AG09319 (cell line): ENCODE measurements around the gene PALD1.

ENCODE experiments used
- DNase-seq: peaks from one replicate; pipeline ENCODE4 v3.0.0-alpha.2; 2010; ENCODE audit warnings: low read depth; ENCODE audit errors: extremely low read depth
- CTCF ChIP-seq: IDR thresholded peaks from 2 replicates; pipeline ENCODE4 v1.5.1; 2011; ENCODE audit warnings: low read depth, mild to moderate bottlenecking, inconsistent platforms, low read length, moderate library complexity

The PALD1 gene

DNA sequence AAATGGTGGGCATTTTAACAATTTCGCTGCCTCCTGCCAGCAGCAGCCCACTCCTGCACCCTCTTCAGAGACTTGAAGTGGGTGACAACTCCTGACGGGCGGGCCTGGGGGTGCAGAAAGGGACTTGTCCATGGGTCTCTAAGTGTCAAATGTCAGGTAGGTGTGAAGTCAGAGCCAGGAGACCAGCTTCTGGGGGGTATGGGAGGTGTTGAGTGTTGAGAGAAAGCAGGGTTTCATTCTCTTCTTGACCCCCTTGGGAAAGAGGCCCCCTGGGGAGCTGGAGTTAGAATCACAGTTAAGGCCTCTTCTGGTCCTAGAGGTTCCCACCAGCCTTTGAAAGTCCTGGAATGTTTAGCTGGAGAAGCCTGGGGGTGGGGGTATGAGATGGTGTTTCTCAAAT is 11.6 kb upstream of the PALD1 start:
- no peak for TF ChIP-seq CTCF
- no peak for DNase-seq

GRCh38 chr10:70472799-70473454 is 5.6 kb upstream of the PALD1 start:
- DNase-seq, result no peak
- no peak for TF ChIP-seq CTCF

- no peak for DNase-seq
- TF ChIP-seq CTCF, result no peak
Measured at GRCh38 chr10:70474780-70475179, 3.8 kb upstream of the PALD1 start.

DNA sequence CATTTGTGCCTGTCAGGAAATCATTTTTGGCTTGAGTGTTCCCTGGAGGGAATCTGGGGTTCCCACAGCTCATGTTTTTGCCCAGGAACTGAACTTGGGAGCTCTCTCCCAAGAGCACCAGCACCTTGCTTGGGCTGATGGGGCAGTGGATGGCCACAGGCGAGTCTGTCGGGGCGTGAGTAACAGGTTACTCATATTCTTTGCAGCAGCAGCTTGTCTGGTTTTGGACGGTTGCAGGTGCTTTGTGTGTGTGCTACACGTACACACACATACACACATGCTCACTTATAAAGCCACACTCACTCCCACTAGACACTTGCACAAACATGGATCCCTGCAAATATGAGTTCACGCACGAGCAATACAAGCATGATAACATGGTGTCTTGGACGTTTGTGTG is 2.9 kb upstream of the PALD1 start:
- TF ChIP-seq CTCF, result no peak
- no peak for DNase-seq

DNA sequence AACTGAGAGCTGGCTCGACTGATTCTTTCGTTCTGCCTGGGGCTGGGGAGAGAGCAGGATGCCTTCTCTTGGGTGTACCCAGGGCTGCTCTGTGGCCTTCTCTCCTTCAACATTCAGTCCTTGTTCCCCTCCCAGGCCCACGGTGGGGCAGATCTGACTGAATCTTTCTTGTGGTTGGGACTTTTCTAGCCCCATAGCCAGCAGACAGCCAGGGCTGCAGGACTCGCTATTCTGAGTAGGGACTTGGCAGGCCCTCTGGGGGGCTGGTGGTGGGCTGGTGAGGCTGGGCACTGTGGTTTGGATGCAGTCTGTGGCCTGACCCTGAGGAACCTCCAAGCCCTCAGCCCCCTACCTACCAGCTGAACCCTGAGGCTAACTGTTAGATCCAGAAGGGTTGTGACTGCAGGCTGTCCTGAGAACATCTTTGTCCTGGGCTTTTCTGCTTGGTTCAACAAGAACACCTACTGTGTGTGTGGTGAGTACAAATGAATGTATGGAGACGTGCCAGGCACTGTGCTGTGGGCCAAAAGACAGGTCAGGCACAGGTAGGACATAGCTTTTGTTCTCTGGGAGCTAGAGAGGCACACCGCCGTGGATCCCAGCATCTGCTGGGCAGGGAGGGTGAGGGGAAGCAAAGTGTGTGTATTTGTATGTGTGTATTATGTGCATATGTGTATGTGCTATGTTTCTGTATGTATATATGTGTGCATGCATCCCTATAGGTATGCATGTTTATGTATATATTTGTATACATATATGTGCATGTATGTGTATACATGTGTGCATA is 2.1 kb upstream of the PALD1 start:
- no peak for TF ChIP-seq CTCF
- no peak for DNase-seq

GRCh38 chr10:70477661-70478162 is 855 bp upstream of the PALD1 start:
- DNase-seq, result no peak
- no peak for TF ChIP-seq CTCF

- DNase-seq, result no peak
- no peak for TF ChIP-seq CTCF
Measured at GRCh38 chr10:70479165-70479581, 606 bp downstream of the PALD1 start.
